ENCODE results near the gene ERBB4. TPM values are rescaled to one million over a fixed set of nuclear protein-coding genes. Genes with fewer than 3 reads are reported as not detected.

ERBB4 gene
- total and polyA plus RNA-seq, 9 donors = 5.0 to 12.7 (median 7.7) TPM

- Histone ChIP-seq H3K4me3 (ENCODE audit: low read length) (no peak overlapping the region), H3K27me3 (ENCODE audit: control insufficient read depth, insufficient read depth, low read length) (no peaks in the 10 kb centered on the region), H3K27ac (ENCODE audit: low read length) (no peak overlapping the region), H3K4me1 (ENCODE audit: control insufficient read depth, insufficient read depth, low read length) (no peaks in the 10 kb centered on the region), H3K36me3 (ENCODE audit: control insufficient read depth, insufficient read depth, low read length) (no peaks in the 10 kb centered on the region), H3K9me3 (replicated peaks; ENCODE audit: control insufficient read depth, low read depth, low read length) (no peaks in the 10 kb centered on the region)
- WGBS (ENCODE audit: insufficient coverage) = no CpG with 5 or more reads among the region's 2 CpGs
- no peak for DNase-seq
These were observed 1122.2 kb downstream of the ERBB4 start for GRCh38 chr2:211416373-211416772.

DNA sequence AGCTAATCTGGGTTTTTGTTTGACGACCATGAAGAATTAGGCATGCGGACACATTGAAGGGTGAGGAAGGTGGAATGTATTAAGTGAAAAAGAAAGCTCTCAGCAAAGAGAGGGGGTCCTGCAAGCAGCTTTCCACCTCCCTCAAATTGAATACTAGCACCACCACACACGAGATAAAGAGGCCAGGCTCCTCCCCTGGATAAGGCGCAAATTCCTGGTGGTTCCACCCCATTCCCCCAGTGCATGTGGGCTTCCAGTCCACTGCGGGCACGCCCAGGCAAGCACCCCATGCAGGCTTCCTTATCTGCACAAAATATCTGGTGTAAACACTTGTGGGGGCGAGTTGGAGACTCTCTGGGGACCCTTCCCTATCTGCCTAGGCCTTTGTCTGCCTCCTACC is 1124.9 kb downstream of the ERBB4 start:
- H3K4me3 ChIP-seq (ENCODE audit: low read length) = no peak overlapping the region
- H3K4me1 ChIP-seq (ENCODE audit: control insufficient read depth, insufficient read depth, low read length) = no peaks in the 10 kb centered on the region
- H3K36me3 ChIP-seq (ENCODE audit: control insufficient read depth, insufficient read depth, low read length) = no peaks in the 10 kb centered on the region
- whole genome bisulfite sequencing (ENCODE audit: insufficient coverage) = 96% methylated on average over 5 of the region's 7 CpGs
- H3K9me3 ChIP-seq (replicated peaks; ENCODE audit: control insufficient read depth, low read depth, low read length) = no peaks in the 10 kb centered on the region
- H3K27me3 ChIP-seq (ENCODE audit: control insufficient read depth, insufficient read depth, low read length) = no peaks in the 10 kb centered on the region
- no peak overlapping the region for H3K27ac ChIP-seq (ENCODE audit: low read length)
- DNase-seq = no peak

GRCh38 chr2:211408483-211408891 is 1130.1 kb downstream of the ERBB4 start:
- no peak overlapping the region for H3K27ac ChIP-seq (ENCODE audit: low read length)
- no peaks in the 10 kb centered on the region for H3K9me3 ChIP-seq (replicated peaks; ENCODE audit: control insufficient read depth, low read depth, low read length)
- H3K4me3 ChIP-seq (ENCODE audit: low read length) = no peak overlapping the region
- H3K27me3 ChIP-seq (ENCODE audit: control insufficient read depth, insufficient read depth, low read length) = no peaks in the 10 kb centered on the region
- H3K4me1 ChIP-seq (ENCODE audit: control insufficient read depth, insufficient read depth, low read length) = no peaks in the 10 kb centered on the region
- no peak for DNase-seq
- WGBS (ENCODE audit: insufficient coverage) = 100% methylated on average over 1 of the region's 4 CpGs
- H3K36me3 ChIP-seq (ENCODE audit: control insufficient read depth, insufficient read depth, low read length) = no peaks in the 10 kb centered on the region

GRCh38 chr2:211407076-211407475 is 1131.5 kb downstream of the ERBB4 start:
- H3K27ac ChIP-seq (ENCODE audit: low read length) = no peak overlapping the region
- no peaks in the 10 kb centered on the region for H3K4me1 ChIP-seq (ENCODE audit: control insufficient read depth, insufficient read depth, low read length)
- H3K4me3 ChIP-seq (ENCODE audit: low read length) = no peak overlapping the region
- no peak for DNase-seq
- no CpG with 5 or more reads among the region's 3 CpGs for WGBS (ENCODE audit: insufficient coverage)
- no peaks in the 10 kb centered on the region for H3K36me3 ChIP-seq (ENCODE audit: control insufficient read depth, insufficient read depth, low read length)
- H3K27me3 ChIP-seq (ENCODE audit: control insufficient read depth, insufficient read depth, low read length) = no peaks in the 10 kb centered on the region
- H3K9me3 ChIP-seq (replicated peaks; ENCODE audit: control insufficient read depth, low read depth, low read length) = no peaks in the 10 kb centered on the region

- H3K4me1 ChIP-seq (ENCODE audit: control insufficient read depth, insufficient read depth, low read length) = no peaks in the 10 kb centered on the region
- no peaks in the 10 kb centered on the region for H3K27me3 ChIP-seq (ENCODE audit: control insufficient read depth, insufficient read depth, low read length)
- H3K4me3 ChIP-seq (ENCODE audit: low read length) = no peak overlapping the region
- H3K27ac ChIP-seq (ENCODE audit: low read length) = no peak overlapping the region
- H3K36me3 ChIP-seq (ENCODE audit: control insufficient read depth, insufficient read depth, low read length) = no peaks in the 10 kb centered on the region
- no peaks in the 10 kb centered on the region for H3K9me3 ChIP-seq (replicated peaks; ENCODE audit: control insufficient read depth, low read depth, low read length)
- WGBS (ENCODE audit: insufficient coverage) = no CpG with 5 or more reads among the region's 4 CpGs
- DNase-seq = no peak
These were observed 1133.6 kb downstream of the ERBB4 start for GRCh38 chr2:211405036-211405435.

DNA sequence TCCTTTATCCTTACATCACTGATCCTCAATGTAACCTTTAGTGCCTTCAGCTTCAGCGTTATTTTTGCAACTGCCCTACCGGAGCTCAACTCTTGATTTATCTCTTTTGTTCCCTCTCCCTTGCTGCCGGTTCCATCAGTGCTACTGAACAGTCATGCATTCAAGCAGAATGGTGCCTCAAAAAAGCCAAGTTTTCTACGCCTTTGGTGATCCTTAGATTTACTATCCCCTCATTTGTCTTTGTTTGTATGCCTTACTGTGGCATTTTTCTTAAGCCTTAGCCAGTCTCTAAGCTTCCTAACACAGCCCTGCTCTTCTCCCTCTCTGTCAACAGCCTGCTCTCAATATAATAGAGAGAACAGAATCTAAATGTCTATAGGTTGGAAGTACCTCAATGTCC is 1134.5 kb downstream of the ERBB4 start:
- no peaks in the 10 kb centered on the region for H3K9me3 ChIP-seq (replicated peaks; ENCODE audit: control insufficient read depth, low read depth, low read length)
- H3K27ac ChIP-seq (ENCODE audit: low read length) = no peak overlapping the region
- H3K36me3 ChIP-seq (ENCODE audit: control insufficient read depth, insufficient read depth, low read length) = no peaks in the 10 kb centered on the region
- no peak overlapping the region for H3K4me3 ChIP-seq (ENCODE audit: low read length)
- no peak for DNase-seq
- WGBS (ENCODE audit: insufficient coverage) = 69% methylated on average over 4 of the region's 4 CpGs
- no peaks in the 10 kb centered on the region for H3K4me1 ChIP-seq (ENCODE audit: control insufficient read depth, insufficient read depth, low read length)
- H3K27me3 ChIP-seq (ENCODE audit: control insufficient read depth, insufficient read depth, low read length) = no peaks in the 10 kb centered on the region

DNA sequence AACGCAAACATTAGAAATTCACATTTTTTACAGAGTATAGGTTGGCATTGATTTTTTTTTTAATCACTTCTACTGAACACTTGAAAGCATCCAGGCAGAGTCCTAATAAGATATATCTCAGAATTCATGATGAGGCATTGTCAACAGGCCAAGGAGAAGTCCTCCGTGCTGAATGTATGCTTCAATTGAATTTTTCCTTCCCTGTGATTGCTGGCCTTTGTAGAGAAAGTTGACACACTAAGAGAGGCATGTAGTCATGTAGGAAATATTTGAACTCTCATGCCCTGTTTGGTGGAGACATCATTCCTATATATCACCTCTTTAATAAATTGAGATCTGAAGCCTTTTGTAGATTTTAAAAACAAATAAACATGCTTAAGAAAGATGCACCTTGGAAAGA is 1137.3 kb downstream of the ERBB4 start:
- no CpG with 5 or more reads among the region's 2 CpGs for WGBS (ENCODE audit: insufficient coverage)
- no peaks in the 10 kb centered on the region for H3K4me1 ChIP-seq (ENCODE audit: control insufficient read depth, insufficient read depth, low read length)
- H3K4me3 ChIP-seq (ENCODE audit: low read length) = no peak overlapping the region
- no peak for DNase-seq
- H3K27me3 ChIP-seq (ENCODE audit: control insufficient read depth, insufficient read depth, low read length) = no peaks in the 10 kb centered on the region
- H3K9me3 ChIP-seq (replicated peaks; ENCODE audit: control insufficient read depth, low read depth, low read length) = no peaks in the 10 kb centered on the region
- H3K36me3 ChIP-seq (ENCODE audit: control insufficient read depth, insufficient read depth, low read length) = no peaks in the 10 kb centered on the region
- H3K27ac ChIP-seq (ENCODE audit: low read length) = no peak overlapping the region

GRCh38 chr2:211397764-211398163 is 1140.8 kb downstream of the ERBB4 start:
- no peaks in the 10 kb centered on the region for H3K9me3 ChIP-seq (replicated peaks; ENCODE audit: control insufficient read depth, low read depth, low read length)
- no peaks in the 10 kb centered on the region for H3K36me3 ChIP-seq (ENCODE audit: control insufficient read depth, insufficient read depth, low read length)
- WGBS (ENCODE audit: insufficient coverage) = no CpG with 5 or more reads among the region's 2 CpGs
- DNase-seq = no peak
- H3K4me1 ChIP-seq (ENCODE audit: control insufficient read depth, insufficient read depth, low read length) = no peaks in the 10 kb centered on the region
- no peak overlapping the region for H3K4me3 ChIP-seq (ENCODE audit: low read length)
- H3K27ac ChIP-seq (ENCODE audit: low read length) = no peak overlapping the region
- no peaks in the 10 kb centered on the region for H3K27me3 ChIP-seq (ENCODE audit: control insufficient read depth, insufficient read depth, low read length)

GRCh38 chr2:211396815-211397214 is 1141.8 kb downstream of the ERBB4 start:
- no peaks in the 10 kb centered on the region for H3K9me3 ChIP-seq (replicated peaks; ENCODE audit: control insufficient read depth, low read depth, low read length)
- H3K4me3 ChIP-seq (ENCODE audit: low read length) = no peak overlapping the region
- H3K27me3 ChIP-seq (ENCODE audit: control insufficient read depth, insufficient read depth, low read length) = no peaks in the 10 kb centered on the region
- H3K27ac ChIP-seq (ENCODE audit: low read length) = no peak overlapping the region
- no CpG with 5 or more reads among the region's 2 CpGs for WGBS (ENCODE audit: insufficient coverage)
- no peaks in the 10 kb centered on the region for H3K4me1 ChIP-seq (ENCODE audit: control insufficient read depth, insufficient read depth, low read length)
- H3K36me3 ChIP-seq (ENCODE audit: control insufficient read depth, insufficient read depth, low read length) = no peaks in the 10 kb centered on the region
- DNase-seq = peak; percentile 16

DNA sequence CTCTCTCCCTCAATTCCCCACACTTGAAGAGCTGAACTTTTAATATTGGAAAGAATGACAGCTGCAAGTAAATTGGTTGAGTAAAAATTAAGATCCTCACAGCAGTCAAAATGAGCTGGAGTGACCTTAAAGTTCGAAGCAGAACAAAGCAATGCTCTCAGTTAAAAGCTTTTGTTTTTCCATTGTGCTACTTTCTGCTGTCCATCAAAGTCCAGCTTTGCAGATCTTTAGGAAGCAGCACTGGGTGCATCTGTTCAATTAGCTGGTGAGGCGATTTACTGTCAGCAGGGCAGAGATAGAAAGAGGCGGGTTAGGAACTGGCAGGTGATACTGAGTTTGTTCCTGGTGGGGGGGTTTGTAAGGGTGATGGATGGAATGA is 1147.4 kb downstream of the ERBB4 start:
- no peak overlapping the region for H3K27ac ChIP-seq (ENCODE audit: low read length)
- no peaks in the 10 kb centered on the region for H3K27me3 ChIP-seq (ENCODE audit: control insufficient read depth, insufficient read depth, low read length)
- WGBS (ENCODE audit: insufficient coverage) = 76% methylated on average over 3 of the region's 3 CpGs
- no peaks in the 10 kb centered on the region for H3K4me1 ChIP-seq (ENCODE audit: control insufficient read depth, insufficient read depth, low read length)
- no peaks in the 10 kb centered on the region for H3K9me3 ChIP-seq (replicated peaks; ENCODE audit: control insufficient read depth, low read depth, low read length)
- no peak overlapping the region for H3K4me3 ChIP-seq (ENCODE audit: low read length)
- no peaks in the 10 kb centered on the region for H3K36me3 ChIP-seq (ENCODE audit: control insufficient read depth, insufficient read depth, low read length)
- DNase-seq = no peak

DNA sequence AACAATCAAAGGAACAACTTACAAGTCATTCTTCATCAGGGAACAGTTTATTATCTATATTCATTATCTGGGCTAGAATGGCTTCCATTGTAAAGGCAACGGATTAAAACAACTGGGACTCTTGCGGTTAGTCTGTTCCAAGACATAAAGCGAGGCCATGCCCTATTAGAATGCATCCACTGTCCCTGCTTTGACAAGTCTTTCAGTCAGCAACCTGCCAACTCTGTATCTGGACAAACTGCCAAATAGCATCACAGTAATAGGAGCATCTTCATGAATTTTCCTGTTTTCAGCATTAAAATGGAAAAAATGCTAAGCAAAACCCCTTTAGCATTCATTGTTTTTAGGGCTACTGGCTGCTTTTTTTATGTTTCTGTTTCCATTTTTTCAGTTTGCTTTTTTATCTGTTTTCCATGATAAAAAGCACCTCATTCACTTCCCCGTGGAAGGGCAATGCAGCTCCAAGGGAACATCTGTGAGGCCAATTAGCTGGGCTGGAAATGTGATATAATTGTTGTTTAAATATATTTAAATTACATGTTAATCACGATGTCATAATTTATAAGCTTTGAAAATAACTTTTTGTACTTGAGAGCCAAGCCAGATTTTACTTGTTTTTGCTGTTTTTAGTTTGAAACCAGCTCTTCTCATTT is 1147.9 kb downstream of the ERBB4 start:
- H3K36me3 ChIP-seq (ENCODE audit: control insufficient read depth, insufficient read depth, low read length) = no peaks in the 10 kb centered on the region
- no peak overlapping the region for H3K4me3 ChIP-seq (ENCODE audit: low read length)
- no peak overlapping the region for H3K27ac ChIP-seq (ENCODE audit: low read length)
- H3K9me3 ChIP-seq (replicated peaks; ENCODE audit: control insufficient read depth, low read depth, low read length) = no peaks in the 10 kb centered on the region
- no peaks in the 10 kb centered on the region for H3K4me1 ChIP-seq (ENCODE audit: control insufficient read depth, insufficient read depth, low read length)
- H3K27me3 ChIP-seq (ENCODE audit: control insufficient read depth, insufficient read depth, low read length) = no peaks in the 10 kb centered on the region
- DNase-seq = peak; percentile 34
- 52% methylated on average over 3 of the region's 5 CpGs for WGBS (ENCODE audit: insufficient coverage)
